ENCODE results near the gene KIF9.
"Not testable (repeated sequence)": the region's sequence is repeated elsewhere in the genome, so short reads cannot be mapped to it uniquely, and the experiment has no call there.

DNA sequence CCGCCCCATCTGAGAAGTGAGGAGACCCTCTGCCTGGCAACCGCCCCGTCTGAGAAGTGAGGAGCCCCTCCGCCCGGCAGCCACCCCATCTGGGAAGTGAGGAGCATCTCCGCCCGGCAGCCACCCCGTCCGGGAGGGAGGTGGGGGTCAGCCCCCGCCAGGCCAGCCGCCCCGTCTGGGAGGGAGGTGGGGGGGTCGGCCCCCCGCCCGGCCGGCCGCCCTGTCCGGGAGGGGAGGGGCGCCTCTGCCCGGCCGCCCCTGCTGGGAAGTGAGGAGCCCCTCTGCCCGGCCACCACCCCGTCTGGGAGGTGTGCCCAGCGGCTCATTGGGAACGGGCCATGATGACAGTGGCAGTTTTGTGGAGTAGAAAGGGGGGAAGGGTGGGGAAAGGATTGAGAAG is 26.3 kb downstream of the KIF9 start:
- TF ChIP-seq CTCF (conservative IDR thresholded peaks at IDR 0.05; ENCODE audit: low read length); EZH2phosphoT487 (IDR thresholded peaks at IDR 0.05; ENCODE audit: borderline replicate concordance): not testable (repeated sequence)
